GM21526 (cell line): ENCODE measurements around the gene KIAA0753.

Source experiments
- ATAC-seq: cut with Tn5 transposase; IDR thresholded peaks from one replicate; pipeline ENCODE4 v1.9.1; 2021; ENCODE audit warnings: moderate library complexity; ENCODE audit not compliant: unreplicated experiment, low FRiP score

The KIAA0753 gene

GRCh38 chr17:6640536-6641246, at the start of gene KIAA0753, which contains the start of gene TXNDC17:
Gene KIAA0753 (minus strand): TSS chr17:6640711. CDS start chr17:6635103, 5,608 bp downstream.
Gene TXNDC17 (plus strand): TSS chr17:6641060. CDS start chr17:6641083, 23 bp downstream.
- ATAC-seq, result peak; percentile 69

GRCh38 chr17:6688944-6689343, 48.4 kb upstream of the KIAA0753 start:
- ATAC-seq, result no peak

- no peak for ATAC-seq
Observed at GRCh38 chr17:6686026-6686425, 45.5 kb upstream of the KIAA0753 start.

GRCh38 chr17:6684881-6685767, 44.6 kb upstream of the KIAA0753 start:
- ATAC-seq, result no peak

GRCh38 chr17:6684460-6684783, 43.9 kb upstream of the KIAA0753 start:
- no peak for ATAC-seq

GRCh38 chr17:6683730-6684459, 43.4 kb upstream of the KIAA0753 start:
- ATAC-seq, result no peak

- ATAC-seq, result no peak
Observed at GRCh38 chr17:6683081-6683684, 42.7 kb upstream of the KIAA0753 start.

GRCh38 chr17:6682339-6682738, 41.8 kb upstream of the KIAA0753 start:
- ATAC-seq, result no peak

GRCh38 chr17:6681671-6682070, 41.2 kb upstream of the KIAA0753 start:
- no peak for ATAC-seq

GRCh38 chr17:6681176-6681575, 40.7 kb upstream of the KIAA0753 start:
- no peak for ATAC-seq

GRCh38 chr17:6679241-6679640, 38.7 kb upstream of the KIAA0753 start:
- no peak for ATAC-seq

- no peak for ATAC-seq
Observed at GRCh38 chr17:6677946-6678345, 37.4 kb upstream of the KIAA0753 start.

- ATAC-seq, result no peak
Observed at GRCh38 chr17:6677158-6677831, 36.8 kb upstream of the KIAA0753 start.

- no peak for ATAC-seq
Observed at GRCh38 chr17:6676802-6677157, 36.3 kb upstream of the KIAA0753 start.

- ATAC-seq, result no peak
Observed at GRCh38 chr17:6675201-6675825, 34.8 kb upstream of the KIAA0753 start.

- no peak for ATAC-seq
Observed at GRCh38 chr17:6674586-6674985, 34.1 kb upstream of the KIAA0753 start.

- ATAC-seq, result no peak
Observed at GRCh38 chr17:6671431-6671830, 30.9 kb upstream of the KIAA0753 start.

- no peak for ATAC-seq
Observed at GRCh38 chr17:6670999-6671398, 30.5 kb upstream of the KIAA0753 start.

- no peak for ATAC-seq
Observed at GRCh38 chr17:6670571-6670970, 30.1 kb upstream of the KIAA0753 start.
